ENCODE measurements around the gene IRAK1.
A peak's percentile ranks its signal among the peaks of the same experiment; 100 is the strongest.
"Not testable (repeated sequence)": the region's sequence is repeated elsewhere in the genome, so short reads cannot be mapped to it uniquely, and the experiment has no call there.

IRAK1 gene

DNA sequence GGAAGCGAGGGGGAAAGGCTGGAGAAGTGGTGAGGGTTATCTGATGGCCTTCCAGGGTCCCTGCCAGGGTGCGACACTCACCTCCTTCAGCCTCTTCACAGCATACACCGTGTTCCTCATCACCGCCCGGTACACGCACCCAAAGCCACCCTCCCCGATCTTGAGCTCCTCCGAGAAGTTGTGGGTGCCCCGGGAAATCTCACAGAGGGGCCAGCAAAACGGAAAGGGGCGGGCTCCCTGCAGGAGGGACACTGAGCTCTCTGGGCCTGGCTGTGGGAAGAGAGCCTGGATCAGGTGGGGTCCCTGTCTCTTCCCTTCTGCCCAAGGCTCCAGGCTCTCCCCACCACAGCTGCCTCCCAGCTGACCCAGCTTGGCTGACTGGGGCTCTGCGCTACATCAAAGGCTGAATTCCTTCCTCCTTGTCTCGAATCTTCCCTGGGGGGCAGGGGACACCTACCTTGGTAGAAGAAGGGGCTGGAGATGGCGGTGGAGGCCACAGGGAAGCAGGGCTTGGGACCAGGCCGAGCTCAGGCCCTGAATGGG, 1.1 kb downstream of the IRAK1 start:
- no peak for DNase-seq

DNA sequence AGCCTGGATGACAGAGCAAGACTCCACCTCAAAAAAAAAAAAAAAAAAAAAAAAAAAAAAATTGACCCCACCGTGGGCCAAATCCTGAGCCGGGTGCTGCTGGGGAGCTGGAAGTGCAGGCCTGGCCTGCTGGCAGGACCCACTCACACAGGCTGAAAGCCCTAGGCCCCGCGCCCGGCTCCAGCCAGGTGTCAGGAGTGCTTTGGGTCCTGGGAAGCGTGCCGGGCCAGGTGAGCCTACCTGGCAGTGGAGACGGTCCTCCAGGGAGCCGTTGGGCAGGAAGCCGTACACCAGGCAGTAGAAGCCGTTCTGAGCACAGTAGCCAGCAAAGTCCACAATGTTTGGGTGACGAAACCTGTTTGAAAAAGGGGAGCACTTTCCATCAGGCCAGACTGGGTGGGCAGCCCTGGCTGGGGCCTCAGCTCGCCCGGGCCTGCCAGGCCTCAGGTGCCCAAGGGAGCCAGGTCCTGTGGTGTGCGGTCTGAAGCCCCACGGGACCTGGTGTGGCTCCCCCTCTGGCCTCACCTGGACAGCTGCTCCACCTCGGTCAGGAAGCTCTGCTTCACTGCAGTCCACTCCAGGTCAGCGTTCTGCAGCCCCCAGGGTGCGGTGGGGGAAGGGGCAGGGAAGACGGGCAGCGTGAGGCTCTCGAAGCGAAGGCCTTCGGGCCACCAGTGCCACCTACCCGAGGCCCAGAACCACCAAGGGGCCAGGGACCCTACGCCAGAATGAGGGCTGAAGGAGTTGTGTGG, 1.8 kb downstream of the IRAK1 start:
- DNase-seq = no peak

DNA sequence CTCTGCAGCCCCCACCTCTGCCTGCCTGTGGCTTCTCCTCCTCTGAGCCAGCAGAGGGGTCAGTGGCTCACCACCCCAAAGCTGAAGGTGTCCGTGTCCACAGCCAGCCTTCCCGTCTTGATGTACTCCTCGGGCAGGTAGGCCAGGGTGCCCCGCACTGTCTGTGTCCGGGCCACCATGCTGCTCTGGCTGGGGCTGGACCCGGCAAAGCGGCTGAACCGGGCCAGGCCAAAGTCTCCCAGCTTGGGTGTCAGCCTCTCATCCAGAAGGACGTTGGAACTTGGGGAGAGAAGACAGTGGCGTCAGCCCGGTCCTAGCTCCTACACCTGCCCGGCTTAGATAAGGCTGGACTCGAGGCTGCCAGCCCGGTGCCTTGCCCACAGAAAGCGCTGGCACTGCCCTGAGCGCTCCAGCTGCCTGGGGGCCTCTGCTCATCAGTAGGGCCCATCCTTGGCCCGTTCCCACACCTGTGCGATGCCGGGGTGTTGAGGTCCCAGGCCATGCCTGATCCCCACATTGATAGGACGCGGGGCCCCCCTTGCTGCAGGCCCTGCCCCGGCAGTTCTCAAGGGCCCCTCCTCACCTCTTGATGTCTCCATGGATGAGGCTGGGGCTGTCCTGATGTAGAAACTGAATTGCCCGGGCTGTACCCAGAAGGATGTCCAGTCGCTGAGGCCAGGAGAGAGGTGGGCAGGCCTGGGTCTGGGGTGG, 3.2 kb downstream of the IRAK1 start:
- no peak for DNase-seq

DNA sequence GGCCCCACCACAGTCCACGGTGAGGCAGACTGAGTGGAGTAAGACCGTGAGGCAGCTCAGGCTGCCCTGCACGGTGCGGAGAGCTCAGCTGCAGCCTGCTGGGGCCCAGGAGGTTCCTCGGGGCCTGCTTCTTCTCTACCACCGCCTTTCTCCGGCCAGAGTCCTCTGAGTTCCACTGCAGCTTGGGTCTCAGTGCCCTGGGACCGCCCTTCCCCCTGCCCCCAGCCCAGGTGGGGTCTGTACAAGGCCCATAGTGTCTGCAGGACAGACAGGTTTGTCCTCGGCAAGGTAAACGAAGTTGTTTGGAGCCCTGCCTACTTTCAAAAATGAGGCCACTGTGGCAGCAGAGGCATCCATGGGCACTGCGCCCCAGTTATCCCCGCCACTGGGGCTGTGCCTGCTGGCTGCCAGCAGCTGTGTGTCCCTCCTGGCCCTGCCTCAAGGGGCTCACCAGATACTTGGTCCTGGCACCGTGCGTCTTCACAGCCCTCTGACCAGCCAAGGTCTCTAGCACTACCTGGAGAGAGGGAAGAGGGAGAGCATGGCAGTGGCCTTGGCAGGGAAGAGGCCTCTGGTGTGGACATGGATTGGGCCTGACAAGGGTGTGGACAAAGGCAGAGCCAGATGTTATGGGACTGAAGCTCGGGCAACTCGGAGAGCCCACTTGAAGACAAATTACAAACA, 4.0 kb downstream of the IRAK1 start:
- DNase-seq = no peak

DNA sequence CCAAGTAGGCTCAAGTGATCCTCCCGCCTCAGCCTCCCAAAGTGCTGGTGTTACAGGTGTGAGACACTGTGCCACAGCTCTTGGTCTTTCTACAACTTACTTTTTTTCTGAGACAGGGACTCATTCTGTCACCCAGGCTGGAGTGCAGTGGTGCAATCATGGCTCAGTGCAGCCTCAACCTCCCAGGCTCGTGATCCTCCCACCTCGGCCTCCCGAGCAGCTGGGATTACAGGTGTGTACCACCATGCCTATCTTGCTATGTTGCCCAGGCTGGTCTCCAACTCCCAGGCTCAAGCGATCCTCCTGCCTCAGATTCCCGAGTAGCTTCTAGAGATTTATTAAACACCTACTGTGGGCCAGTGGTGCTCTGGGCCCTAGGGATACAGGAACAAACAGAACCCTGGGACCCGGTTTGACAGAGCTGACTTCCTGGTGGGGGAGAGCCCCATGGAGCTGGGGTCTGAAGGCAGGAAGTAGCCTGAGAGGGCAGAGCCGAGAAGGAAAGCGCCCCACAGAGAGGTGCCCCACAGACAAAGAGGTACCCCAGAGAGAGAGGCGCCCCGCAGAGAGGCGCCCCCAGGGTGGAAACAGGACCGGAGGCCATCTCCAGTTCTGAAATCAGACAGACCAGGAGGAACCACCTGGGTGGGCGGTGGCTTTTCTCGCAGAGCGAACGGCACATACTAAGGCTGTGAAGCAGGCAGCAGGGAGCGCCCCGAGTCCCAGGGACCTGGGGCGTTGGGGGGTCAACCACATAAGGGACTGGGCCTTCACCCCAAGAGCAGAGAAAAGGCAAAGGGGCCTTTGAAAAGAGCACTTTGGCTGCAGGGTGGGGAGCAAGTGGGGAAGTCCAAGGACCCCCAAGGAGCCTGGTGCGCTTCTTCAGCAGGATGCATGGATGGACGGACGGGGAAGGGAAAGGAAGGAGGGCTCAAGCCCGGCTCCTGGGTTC, 5.0 kb downstream of the IRAK1 start:
- DNase-seq = no peak

DNA sequence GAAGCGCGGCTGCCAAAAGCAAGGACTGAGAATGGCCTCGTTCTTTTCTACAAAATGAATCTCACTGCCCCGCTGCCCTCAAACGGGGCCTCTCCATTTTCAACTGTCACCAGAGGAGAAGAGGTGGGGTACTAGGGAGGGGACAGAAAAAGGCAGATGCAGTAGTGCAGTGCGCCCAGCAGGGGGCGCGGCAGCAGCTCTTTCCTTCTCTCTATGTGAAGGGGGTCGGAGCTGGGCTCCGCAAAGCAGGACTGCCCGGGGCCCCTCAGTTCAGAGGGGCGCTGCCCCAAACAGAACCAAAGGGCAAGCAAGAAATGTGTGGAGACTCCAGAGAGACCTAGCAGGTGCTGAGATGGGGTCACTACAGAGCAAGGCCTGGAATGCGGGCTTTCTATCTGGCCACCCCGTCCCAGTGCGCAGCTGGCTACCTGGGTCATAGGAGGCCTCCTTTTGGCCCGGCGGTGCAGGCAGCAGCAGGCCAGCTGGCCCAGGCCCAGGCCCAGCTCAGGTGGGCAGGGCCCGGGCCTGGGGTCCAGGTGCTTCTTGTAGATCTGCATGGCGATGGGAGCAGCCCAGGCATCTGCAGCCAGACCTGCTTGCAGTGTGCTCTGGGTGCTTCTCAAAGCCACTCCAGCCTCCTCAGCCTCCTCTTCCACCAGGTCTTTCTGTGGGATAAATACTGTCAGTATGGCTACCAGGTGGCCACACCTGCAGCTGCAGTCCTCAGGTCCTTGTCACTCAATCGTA, 5.9 kb downstream of the IRAK1 start:
- DNase-seq = no peak

DNA sequence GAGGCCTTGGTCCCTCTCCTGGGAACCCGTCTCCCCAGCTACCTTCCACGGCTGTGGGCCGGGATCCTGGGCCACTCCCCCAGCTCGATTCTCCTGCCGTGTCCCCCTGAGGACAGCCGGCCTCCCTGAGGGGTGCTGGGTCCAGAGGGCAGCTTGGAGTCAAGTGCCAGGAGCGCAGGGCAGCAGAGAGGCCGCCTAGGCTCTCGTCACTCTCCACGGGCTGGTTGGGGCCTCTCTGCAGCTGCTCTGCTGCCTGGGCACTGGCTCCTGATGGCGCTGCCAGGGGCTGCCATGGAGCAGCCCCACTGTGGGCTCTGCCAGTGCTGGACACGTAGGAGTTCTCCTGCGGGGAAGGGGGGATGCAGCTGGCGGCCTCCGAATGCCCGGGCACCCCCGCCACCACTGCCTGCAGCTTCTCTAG, 6.7 kb downstream of the IRAK1 start:
- no peak for DNase-seq

DNA sequence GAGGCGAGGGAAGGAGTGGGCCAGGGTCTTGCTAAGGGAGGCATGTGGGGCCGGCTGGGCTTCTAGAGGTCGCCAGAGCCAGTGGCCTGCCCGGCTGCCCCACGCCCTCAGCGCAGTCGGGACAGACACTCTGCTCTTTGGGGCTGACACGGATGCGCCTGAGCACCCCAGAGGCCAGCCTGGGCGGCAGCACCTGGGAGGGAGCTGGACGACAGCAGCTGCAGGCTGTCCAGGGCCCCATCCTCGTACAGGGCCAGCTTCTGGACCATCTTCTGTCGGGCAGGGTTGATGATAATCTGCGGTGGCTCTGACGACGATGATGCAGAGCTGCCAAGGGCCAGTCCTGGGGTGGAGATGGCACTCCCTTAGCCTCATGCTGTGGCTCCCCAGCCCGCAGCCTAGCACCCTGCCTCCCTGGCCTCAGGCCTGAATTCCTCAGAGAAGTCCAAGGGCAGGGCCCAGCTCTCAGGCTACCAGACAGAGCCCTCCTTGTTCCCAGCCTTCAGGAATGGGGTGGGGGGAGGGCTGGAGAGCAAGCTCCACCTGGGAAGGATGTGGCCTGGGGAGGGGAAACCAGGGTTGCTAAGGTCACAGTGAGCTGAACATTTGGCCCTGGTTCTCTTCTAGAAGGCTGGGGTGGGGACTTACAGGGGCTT, 7.2 kb downstream of the IRAK1 start:
- DNase-seq = no peak

DNA sequence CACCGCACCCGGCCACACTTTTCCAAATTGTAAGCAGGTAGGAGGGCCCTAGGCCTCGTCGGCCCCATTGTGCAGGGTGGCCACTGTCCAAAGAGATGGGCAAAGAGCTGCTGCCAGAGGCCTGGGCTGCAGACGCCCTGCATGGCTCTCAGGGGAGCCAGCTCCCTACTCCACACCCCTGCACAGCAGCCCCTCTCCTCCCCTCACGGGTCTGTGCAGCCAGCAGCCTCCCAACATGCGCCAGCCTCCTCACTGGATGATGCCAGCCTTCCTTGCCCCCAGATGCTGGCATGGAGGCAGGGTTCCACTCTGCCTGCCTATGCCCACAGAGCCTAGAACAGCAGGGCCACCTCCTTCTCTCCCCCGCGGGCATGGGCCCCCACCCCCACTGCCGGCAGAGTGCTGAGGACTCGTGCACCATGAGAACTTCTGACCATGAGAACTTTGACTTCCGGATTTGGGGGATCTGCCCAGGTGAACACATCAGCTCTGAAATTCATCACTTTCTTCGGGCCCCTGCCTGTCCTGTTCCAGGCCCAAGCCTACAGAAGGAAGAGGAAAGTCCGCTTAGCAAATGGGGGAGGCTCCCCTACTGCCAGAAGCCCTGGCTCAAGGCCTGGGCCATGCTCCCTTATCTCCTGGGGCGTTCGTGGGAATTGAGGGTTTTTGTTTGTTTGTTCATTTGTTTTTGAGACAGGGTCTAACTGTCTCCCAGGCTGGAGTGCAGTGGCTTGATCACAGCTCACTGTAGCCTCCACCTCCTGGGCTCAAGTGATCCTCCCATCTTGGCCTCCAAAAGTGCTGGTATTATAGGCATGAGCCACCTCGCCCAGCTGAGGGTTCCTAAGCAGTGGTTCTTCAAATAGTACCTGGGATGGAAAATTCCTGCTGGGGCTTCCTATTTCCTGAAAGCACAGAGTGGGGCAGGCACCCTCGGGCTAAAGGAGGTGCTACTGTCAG, 8.0 kb downstream of the IRAK1 start:
- DNase-seq = no peak

DNA sequence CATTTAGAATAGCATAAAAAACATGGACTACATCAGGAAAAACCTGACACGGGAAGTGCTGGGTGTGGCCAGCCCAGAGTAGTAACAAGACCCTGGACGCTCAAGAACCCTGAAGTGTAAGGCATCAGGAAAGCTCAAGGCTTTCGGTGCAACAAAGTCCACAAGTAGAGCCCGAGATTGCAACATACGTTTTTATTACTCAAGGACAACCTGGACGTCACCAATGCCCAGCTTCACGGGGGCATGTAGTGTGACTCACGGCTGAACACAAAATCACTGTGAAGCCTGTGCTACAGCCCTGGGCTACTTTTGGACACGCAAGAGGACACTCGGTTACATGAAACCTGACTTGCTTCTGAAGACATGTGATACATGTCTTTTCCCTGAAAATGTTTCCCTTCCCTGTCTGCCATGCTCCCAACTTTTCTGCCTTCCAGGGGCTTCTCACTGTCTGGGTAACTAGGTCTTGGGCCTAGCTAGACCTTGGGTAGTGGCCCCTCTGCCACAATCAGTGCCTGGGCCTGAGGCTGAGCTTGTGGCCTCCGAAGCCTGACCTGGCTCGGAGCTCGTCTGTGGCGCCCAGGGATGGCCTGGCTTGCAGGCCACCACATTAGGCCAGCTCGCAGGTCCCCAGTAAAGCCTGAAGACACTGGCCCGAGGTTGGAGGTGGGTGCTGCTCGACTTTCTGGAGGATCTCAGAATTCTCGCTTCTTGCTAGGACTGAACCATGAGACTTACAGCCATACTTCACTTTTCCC, 9.2 kb downstream of the IRAK1 start:
- DNase-seq = no peak

DNA sequence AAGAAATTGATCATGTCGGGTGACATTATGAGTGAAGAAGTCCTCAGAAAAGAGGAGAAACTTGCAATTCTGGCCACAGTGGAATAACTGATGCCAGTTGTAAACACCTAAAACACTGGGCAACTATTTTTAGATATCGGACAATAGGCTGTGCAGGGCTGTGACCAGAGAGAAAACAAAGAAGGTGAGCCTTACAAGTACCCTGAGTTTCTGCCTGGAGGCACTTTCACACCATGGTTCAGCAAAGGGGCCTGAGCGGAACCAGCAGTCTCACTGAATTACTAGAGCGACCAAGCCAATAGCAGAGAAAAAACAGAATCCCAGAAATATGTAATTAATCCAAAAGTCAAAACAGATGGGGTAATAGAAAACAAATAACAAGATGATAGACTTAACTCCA, 11.2 kb downstream of the IRAK1 start:
- DNase-seq = no peak

DNA sequence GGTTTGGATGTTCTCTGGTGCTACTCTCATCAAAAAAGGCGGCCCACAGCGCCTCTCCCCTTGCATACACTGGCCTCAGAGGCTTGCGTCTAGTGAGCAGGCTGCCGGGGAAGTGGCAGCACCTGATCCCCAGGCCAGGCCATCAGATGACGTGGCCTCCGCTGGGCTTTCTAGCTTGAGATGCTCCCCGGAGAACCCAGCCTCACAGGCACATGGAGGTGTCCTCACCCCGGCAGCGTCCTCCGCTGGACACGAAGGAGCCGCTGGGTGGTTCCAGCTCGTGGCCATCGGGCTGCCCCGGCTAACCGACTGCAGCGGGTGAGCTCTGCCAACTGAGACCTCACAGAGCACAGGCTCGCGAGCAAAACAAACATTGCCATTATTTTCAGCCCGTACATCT, 12.8 kb downstream of the IRAK1 start:
- no peak for DNase-seq

DNA sequence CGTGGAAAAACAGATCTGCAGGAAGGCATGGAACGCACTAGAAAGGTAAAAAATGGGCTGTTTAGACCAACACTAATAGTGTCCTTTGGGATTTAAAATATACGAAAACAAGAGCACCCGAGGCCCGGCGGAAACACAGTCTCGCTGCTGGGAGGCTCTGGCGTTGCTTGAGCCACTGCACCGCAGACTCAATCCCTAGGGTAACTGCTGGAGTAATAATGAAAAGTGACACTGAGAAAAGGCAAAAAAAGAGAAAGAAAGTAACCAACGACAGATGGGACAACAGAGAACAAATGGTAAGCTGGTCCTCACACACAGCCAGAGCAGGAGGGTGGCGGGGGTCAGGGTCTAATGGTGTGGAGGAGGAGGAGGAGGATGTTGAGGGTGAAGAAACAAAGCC, 15.4 kb downstream of the IRAK1 start:
- no peak for DNase-seq

DNA sequence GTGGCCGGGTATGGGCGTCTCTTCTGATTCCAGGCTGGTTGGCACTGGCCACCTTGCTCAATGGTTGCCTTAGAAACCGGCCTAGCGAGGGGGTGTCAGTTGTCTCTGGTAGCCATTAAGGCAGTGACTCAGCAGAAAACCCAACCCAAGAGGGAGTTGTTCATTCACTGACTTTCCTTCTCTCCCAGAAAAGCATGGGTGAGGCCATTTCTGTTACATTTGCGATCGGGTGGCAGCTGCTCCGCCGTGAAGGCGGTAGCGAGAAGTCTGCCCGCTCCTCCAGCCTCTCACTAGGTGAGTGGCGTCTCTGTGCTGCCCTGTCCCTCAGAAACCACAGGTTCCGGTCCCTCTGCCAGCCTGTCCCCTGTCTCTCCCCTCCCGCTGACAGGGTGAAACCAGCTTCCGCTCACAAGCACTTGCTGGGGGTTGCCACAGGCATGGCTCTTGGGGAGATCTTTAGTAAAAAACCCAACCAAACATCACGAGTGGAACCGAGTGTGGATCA, 17.4 kb downstream of the IRAK1 start:
- peak; percentile 75 for DNase-seq

DNA sequence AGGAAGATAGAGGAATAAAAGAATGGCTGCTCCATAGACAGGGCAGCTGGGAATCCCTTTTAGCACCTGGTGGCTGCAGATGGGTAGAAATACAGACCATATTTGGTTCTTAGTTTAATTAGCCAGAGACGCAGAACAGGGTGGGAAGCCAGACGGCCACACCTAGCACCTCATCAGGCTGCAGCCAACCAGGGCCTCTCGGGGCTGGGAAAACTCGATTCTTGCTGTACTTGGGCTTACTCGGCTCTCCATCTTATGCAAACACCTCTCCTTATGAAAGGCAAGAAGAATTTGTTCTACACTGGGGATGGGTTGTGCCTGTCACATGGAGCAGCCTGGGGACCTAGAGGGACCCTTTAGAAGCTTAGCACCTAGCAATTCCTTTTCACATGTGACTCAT, 19.7 kb downstream of the IRAK1 start:
- DNase-seq = no peak

DNA sequence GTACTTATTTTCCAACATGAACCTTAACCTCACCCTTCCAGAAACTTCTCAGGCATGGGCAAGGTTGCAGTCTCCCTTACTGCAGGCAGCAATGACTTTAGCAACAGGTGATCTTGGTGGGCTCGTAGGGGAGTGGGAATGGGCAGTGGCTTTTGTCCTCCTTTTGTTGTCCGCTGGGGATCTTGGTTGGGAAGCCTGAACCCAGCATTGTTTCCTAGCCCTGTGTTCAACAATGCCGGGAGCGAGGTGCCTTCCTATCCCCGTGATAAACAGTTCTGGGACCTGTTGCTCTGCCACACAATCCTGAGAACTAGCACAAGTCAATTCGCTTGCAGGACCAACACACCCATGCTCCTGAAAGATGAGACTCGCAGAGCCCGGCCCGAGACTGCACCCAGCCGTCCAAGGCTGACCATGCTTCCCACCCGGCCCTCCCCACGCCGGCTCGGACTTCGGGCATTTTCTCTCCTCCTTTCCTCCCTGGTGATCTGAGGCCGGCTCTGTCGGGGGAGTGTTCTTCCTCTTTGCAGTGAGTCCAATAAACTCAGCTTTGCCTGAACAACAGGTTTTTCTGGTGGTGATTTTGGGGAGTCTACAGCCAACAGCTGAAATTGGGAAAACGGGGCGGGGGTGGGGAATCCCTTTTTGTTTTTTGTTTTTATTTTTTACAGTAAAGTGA, 20.2 kb downstream of the IRAK1 start:
- DNase-seq = no peak

DNA sequence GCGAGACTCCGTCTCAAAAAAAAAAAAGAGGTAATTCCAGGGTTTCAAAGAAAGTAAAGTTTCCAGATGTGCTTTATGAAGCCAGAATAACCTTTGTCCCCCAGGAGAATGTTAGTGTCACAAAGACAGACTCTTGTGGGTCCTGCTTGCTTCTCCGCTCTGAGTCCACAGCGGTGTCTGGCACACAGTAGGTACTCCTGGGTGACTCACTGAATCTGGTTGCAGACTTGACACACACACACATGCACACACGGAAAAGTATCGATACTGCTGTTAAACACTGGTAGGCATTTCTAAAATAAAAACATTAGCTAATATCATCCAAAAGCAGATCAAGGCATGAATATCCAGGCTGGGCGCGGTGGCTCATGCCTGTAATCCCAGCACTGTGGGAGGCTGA, 24.2 kb downstream of the IRAK1 start:
- DNase-seq = no peak

DNA sequence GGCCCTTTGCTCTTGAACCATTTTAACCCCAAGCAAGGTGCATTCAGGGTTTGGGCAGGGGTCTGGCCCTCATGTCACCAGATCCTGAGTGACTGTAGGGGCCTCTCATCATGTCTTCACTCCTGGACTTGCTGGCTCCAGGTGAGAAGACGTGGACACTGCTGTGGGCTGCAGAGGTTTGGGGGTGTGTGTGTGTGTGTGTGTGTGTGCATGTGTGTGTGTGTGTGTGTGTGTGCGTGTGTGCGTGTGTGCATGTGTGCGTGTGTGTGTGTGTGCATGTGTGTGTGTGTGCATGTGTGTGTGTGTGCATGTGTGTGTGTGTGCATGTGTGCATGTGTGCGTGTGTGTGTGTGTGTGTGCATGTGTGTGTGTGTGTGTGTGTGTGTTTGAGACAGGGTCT, 25.3 kb downstream of the IRAK1 start:
- DNase-seq = not testable (repeated sequence)
